ENCODE results near the gene USH2A.

DNA sequence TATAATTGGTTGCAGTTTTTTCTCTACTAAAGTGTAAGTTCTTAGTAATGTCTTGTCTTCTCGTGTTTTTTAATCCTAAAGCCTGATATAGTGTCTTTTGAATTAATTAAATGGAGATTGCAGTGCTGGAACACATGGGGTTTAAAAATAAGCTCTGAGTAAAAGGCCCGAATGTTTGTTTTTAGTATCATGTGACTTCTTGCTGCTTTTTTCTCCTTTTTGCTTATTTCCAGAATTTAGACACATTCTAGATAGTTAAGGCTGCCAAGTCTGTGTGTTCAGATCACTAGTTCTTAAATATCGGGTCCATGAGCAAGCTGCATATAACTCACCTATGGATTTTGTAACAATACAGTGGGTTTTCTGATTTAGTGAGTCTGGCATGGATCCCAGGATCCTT is 828.6 kb downstream of the USH2A start:
- TF ChIP-seq, protein P1, sequence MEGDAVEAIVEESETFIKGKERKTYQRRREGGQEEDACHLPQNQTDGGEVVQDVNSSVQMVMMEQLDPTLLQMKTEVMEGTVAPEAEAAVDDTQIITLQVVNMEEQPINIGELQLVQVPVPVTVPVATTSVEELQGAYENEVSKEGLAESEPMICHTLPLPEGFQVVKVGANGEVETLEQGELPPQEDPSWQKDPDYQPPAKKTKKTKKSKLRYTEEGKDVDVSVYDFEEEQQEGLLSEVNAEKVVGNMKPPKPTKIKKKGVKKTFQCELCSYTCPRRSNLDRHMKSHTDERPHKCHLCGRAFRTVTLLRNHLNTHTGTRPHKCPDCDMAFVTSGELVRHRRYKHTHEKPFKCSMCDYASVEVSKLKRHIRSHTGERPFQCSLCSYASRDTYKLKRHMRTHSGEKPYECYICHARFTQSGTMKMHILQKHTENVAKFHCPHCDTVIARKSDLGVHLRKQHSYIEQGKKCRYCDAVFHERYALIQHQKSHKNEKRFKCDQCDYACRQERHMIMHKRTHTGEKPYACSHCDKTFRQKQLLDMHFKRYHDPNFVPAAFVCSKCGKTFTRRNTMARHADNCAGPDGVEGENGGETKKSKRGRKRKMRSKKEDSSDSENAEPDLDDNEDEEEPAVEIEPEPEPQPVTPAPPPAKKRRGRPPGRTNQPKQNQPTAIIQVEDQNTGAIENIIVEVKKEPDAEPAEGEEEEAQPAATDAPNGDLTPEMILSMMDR (conservative IDR thresholded peaks at IDR 0.05; ENCODE audit: low read length): no peak
- no peak for TF ChIP-seq EZH2phosphoT487 (IDR thresholded peaks at IDR 0.05; ENCODE audit: borderline replicate concordance)
